ENCODE data around the gene METTL2A.
A peak's percentile ranks its signal among the peaks of the same experiment; 100 is the strongest.
"Not testable (repeated sequence)": the region's sequence is repeated elsewhere in the genome, so short reads cannot be mapped to it uniquely, and the experiment has no call there.

The METTL2A gene, protein sequence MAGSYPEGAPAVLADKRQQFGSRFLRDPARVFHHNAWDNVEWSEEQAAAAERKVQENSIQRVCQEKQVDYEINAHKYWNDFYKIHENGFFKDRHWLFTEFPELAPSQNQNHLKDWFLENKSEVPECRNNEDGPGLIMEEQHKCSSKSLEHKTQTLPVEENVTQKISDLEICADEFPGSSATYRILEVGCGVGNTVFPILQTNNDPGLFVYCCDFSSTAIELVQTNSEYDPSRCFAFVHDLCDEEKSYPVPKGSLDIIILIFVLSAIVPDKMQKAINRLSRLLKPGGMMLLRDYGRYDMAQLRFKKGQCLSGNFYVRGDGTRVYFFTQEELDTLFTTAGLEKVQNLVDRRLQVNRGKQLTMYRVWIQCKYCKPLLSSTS

GRCh38 chr17:62423647-62424461 is at the start of gene METTL2A:
TSS of gene METTL2A (plus strand) at chr17:62423897. CDS start at chr17:62423903, 6 bp downstream.
- peak; percentile 81 for DNase-seq (ENCODE audit: low spot score)

DNA sequence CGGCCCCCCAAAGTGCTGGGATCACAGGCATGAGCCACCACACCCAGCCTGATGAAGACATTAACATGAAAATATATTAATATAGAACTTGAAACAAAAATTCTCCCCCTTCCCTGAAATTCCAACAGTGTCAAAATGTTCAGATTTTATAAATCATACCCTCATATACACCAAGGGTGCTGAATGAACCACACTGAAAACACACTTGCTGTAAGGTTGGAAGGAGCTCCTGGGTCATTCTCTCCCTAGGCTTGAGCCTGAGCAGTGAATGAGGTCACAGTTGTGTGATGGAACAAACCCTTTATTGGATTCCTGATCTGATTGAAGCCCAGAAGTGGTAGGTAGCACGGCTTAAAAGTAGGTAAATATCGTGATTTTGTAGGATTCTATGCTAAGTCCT is 43.4 kb upstream of the METTL2A start, which contains the start of gene EFCAB3:
EFCAB3 (plus strand) TSS at position 301 of the 400 bp plus-strand sequence. CDS start 2,427 bp downstream, outside the sequence.
- no peak for DNase-seq (ENCODE audit: low spot score)

GRCh38 chr17:62381561-62381960 is 42.1 kb upstream of the METTL2A start:
- no peak for DNase-seq (ENCODE audit: low spot score)

DNA sequence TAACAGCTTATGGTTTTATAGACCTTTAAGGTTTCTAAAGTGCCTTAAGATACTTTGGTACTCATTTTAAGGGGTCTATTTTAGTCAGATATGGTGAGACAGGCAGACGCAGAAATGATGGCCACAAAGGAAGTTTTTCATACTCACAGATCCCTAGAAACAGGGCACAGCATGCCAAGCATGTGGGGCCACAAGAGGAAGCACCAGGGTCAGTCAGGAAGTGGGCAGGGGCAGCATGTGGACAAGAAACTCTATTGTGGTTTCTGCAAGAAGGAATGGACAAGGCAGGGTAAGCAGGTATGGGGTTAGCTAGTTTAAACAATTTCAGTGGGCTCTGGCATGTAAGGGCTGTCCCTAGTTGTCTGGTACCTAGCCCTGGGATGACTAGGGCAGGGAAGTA is 34.8 kb upstream of the METTL2A start:
- DNase-seq (ENCODE audit: low spot score) = no peak

- no peak for DNase-seq (ENCODE audit: low spot score)
Measured at GRCh38 chr17:62392908-62393307, 30.8 kb upstream of the METTL2A start.

DNA sequence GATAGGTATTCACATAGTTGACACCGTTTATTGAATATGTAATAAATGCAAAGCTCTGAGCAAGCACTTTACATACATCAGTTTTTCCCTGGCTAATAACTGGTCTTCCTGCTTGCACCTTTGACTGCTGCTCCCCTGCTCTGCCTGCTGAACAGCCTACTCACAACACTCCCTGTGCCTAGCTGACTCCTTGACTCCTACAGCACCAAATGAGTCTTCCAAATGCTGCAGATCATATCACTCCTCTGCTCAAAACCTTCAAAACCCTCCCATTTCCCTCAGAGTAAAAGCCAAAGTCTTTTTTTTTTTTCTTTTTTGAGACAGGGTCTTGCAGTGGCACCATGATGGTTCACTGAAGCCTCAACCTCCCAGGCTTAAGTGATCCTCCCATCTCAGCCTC is 24.8 kb upstream of the METTL2A start:
- no peak for DNase-seq (ENCODE audit: low spot score)

DNA sequence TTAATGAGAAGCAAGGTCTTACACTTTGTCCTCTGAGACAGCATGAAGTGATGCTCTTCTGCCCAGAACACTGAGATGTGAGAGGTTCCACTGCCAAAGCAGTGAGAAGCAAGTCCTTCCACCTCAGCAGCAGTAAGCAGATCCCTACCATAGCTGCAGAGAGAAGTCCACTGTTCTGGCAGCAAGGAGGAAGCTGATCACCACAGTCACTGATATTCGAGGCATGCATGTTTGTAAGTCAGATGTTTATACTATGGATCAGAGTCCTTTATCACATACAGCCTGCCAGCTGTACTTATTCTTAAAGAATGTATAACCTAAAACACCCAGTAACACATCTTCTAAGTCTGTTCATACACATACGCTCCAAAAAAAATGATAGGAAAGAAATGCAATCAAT is 18.2 kb upstream of the METTL2A start:
- DNase-seq (ENCODE audit: low spot score) = no peak

GRCh38 chr17:62413090-62413489 is 10.6 kb upstream of the METTL2A start:
- not testable (repeated sequence) for DNase-seq (ENCODE audit: low spot score)

GRCh38 chr17:62426214-62426613 is 2.5 kb downstream of the METTL2A start:
- not testable (repeated sequence) for DNase-seq (ENCODE audit: low spot score)

DNA sequence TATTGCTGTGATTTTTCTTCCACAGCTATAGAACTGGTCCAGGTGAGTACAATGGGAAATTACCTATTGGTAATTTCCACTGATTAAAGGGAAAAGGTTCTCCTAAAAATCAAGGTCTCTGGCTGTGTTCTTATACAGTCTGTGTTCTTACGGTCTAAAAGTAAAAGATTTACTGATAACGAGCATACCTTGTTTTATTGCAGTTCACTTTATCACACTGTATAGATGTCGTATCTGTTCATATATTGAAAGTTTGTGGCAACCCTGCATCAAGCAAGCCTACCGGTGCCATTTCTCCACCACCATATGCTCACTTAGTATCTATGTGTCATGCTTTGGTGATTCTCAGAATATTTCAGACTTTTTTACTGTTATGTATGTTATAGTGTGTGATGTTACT is 11.6 kb downstream of the METTL2A start:
- not testable (repeated sequence) for DNase-seq (ENCODE audit: low spot score)

DNA sequence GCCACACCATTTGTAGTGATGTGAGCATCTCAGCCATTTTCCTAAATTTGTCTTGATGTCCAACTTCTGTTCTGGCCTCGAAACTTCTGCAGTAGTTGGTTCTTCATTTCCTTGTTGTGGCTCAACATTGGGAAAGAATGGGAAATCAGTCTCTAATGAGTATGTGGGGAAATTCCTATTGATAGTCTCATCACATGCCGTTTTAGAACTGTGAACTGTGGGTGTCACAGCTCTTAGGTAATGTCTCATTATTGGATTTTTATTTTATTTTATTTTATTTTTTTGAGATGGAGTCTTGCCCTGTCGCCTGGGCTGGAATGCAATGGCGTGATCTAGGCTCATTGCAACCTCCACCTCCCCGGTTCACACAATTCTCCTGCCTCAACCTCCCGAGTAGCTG is 17.5 kb downstream of the METTL2A start:
- DNase-seq (ENCODE audit: low spot score) = not testable (repeated sequence)

GRCh38 chr17:62444063-62444462 is 20.4 kb downstream of the METTL2A start:
- DNase-seq (ENCODE audit: low spot score) = no peak

DNA sequence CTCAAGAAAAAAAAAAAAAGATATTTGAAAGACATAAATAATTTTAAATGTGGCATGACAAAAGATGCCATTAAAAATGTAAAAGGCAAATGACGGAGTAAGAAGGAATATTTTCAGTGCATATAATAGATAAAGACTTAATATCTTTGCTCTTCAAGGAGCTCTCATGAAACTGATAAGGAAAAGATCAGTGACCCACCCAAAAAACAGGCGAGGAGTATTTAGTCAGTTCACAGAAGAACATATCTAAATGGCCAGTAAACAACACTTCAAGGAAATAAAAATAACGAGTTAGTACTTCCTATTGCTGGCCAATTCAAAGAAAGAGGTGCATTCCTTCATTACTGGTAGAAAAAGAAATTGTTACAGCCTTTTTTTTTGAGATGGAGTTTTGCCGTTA is 22.1 kb downstream of the METTL2A start:
- not testable (repeated sequence) for DNase-seq (ENCODE audit: low spot score)

DNA sequence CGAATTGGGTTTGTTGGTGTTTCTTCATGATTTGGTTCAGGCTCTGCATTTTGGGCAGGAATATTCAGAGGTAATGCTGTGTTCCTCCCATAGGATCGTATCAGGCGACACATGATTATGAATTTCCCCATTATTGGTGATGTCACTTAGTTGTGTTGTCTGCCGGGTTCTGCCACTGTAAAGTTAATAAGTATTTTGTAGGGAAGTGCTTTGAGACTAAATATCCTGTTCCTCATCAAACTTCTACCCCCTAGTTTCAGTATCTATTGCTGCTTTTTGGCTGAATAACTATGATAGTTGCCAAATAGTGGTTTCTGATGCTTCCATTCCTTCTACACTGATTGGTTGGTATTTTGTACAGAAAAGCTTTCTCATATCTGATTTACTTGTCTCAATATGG is 28.5 kb downstream of the METTL2A start:
- not testable (repeated sequence) for DNase-seq (ENCODE audit: low spot score)

DNA sequence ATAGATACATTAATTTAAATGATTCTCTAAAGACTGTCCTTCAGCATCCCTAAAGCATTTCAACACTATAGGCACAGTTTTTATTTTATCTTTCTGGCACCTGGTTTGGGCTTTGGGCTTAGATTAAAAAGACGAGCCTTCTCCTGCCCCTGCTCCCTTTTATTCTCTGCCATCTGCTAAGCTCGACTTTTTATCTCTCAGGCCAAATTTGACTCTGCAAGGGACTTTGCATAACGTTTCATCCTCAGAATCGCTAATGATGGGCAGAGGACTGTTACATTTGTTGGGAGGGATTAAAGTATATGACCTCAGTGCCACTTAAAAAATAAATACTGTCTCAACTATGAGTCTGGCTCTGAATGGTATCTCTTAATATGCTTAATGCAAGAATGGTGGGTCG is 29.3 kb downstream of the METTL2A start:
- not testable (repeated sequence) for DNase-seq (ENCODE audit: low spot score)

DNA sequence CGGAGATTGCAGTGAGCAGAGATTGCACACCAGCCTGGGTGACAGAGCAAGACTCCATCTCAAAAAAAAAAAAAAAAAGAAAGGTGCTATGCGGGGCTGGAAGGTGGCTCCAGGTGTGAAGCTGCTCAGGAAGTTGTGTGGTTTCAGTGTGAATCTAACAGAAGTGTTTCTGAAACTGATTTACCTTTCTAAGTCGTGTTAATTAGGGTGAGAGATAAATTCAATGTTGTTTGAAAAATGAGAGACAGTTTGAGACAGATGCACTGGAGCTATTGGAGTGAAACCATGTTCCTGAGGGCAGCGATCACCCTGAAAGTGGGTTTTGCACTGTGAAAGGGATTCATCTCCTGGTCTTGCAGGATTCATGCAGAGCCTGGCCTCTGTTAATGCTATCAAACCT is 30.0 kb downstream of the METTL2A start:
- DNase-seq (ENCODE audit: low spot score) = not testable (repeated sequence)

GRCh38 chr17:62454111-62454510 is 30.4 kb downstream of the METTL2A start:
- DNase-seq (ENCODE audit: low spot score) = not testable (repeated sequence)

DNA sequence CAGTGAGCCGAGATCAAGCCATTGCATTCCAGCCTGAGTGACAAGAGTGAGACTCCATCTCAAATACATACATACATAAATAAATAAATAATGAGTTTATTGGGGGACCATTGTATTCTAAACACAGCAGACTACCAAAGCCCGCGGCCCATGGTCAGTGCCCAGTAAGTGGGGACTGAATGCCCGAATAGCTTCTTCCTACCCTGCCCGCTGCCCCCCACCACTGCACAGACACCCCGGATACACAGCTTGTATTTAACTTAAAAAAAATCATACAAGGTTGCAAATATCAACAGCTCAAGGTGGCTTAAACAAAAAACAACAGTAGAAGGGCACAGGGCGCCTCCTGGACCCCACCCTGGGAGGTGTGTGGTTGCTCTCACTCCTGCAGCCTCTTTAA is 32.3 kb downstream of the METTL2A start:
- DNase-seq (ENCODE audit: low spot score) = no peak

GRCh38 chr17:62458483-62458882 is 34.8 kb downstream of the METTL2A start:
- not testable (repeated sequence) for DNase-seq (ENCODE audit: low spot score)

- DNase-seq (ENCODE audit: low spot score) = not testable (repeated sequence)
Measured at GRCh38 chr17:62464422-62464821, 40.7 kb downstream of the METTL2A start.

DNA sequence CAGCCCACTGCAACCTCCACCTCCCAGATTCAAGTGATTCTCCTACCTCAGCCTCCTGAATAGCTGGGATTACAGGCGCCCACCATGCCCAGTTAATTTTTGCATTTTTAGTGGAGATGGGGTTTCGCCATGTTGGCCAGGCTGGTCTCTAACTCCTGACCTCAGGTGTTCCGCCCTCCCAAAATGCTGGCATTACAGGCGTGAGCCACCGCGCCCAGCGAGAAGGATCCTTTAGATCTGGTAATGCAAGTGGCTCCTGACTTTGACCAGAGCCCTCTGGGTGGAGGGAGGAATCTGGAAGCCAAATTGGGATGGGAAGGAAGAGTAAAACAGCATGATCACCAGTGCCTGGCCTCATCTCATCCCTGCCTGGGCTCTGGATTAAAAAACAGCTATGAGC is 41.6 kb downstream of the METTL2A start:
- DNase-seq (ENCODE audit: low spot score) = not testable (repeated sequence)

DNA sequence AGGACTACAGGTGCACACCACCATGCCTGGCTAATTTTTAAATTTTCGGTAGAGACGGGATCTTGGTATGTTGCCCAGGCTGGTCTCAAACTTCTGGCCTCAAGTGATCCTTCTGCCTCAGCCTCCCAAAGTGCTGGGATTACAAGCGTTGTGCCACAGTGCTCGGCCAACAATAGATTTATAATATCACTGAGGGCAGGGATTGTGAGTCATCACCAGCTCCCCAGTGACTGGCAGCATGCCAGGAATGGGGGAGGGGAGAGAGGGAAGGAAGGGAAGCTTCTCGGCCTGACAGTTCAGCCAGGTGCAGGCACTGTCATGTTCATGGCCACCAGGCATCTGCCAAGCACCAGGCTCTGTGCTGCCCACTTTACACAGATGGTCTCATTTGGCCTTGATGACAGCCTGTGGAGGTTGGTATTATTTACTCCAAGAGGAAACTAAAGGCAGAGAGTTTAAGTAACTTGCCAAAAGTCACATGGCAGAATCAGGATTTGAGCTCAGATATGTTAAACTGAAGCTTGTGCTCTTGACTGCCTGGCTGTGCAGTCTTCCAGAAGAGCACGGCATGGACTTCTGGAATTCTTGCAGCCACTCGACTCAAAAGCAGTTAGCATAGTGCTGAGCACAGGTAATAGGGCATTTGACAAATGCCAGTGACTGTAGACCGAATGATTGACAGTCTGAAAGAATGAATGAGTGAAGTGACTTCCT is 47.1 kb downstream of the METTL2A start:
- peak; percentile 27 for DNase-seq (ENCODE audit: low spot score)

Measured in putamen (tissue), 1 donor.